CD4-positive, alpha-beta T cell (primary cell): ENCODE data around the gene NEK2. TPM values are rescaled to one million over a fixed set of nuclear protein-coding genes. Genes with fewer than 3 reads are reported as not detected.
"Not testable (repeated sequence)": the region's sequence is repeated elsewhere in the genome, so short reads cannot be mapped to it uniquely, and the experiment has no call there.

Experiments
- ATAC-seq: fragments of 200-7000 bp; cut with Tn5 transposase; one replicate; pipeline ENCODE4 v1.10.0; 2022; ENCODE audit warnings: mild to moderate bottlenecking; ENCODE audit not compliant: poor library complexity
- CTCF ChIA-PET: fragments of 350-600 bp; sonication (Branson Sonifier 250); formaldehyde crosslinking; loops from one replicate; lab custom pipeline; 2021; ENCODE audit warnings: antibody characterized with exemption, inconsistent platforms; lab: Charles Lee
- POLR2A ChIA-PET: fragments of 350-600 bp; sonication (Branson Sonifier 250); formaldehyde crosslinking; loops from one replicate; lab custom pipeline; 2021; ENCODE audit warnings: antibody characterized with exemption, inconsistent platforms; lab: Charles Lee
- DNase-seq, 14 experiments: peaks; one replicate each; pipeline ENCODE4 v3.0.0-alpha.2; 2013 to 2020; ENCODE audit warnings: mixed read lengths in 2 of 14
- H3K27ac ChIP-seq, 2 donors: one replicate each; pipeline versions ENCODE4 v1.5.1 to v1.7.0; 2013; ENCODE audit warnings: low read length in 2 of 2, low read depth in 1 of 2, mild to moderate bottlenecking in 1 of 2
- H3K27me3 ChIP-seq, 2 experiments: 1 replicate in 1 of 2; 2 replicates in 1 of 2; pipeline versions ENCODE4 v1.6.1 to v1.7.0; 2013; ENCODE audit warnings: low read length in 2 of 2, control low read depth in 1 of 2, mild to moderate bottlenecking in 1 of 2, moderate library complexity in 1 of 2; ENCODE audit not compliant: insufficient read depth in 2 of 2, control insufficient read depth in 1 of 2
- H3K36me3 ChIP-seq: one replicate; pipeline ENCODE4 v1.6.1; 2013; ENCODE audit warnings: low read length, control low read depth; ENCODE audit not compliant: insufficient read depth
- H3K4me1 ChIP-seq: one replicate; pipeline ENCODE4 v1.6.1; 2013; ENCODE audit warnings: low read length, control low read depth; ENCODE audit not compliant: insufficient read depth
- H3K4me3 ChIP-seq: one replicate; pipeline ENCODE4 v1.5.1; 2013; ENCODE audit warnings: mild to moderate bottlenecking, low read length, moderate library complexity
- H3K9me3 ChIP-seq, 2 experiments: 1 replicate in 1 of 2; 2 replicates in 1 of 2; pipeline versions ENCODE4 v1.6.1 to v1.7.0; 2013; ENCODE audit warnings: low read length in 2 of 2, mild to moderate bottlenecking in 2 of 2, control low read depth in 1 of 2, moderate library complexity in 1 of 2; ENCODE audit not compliant: control insufficient read depth in 1 of 2, insufficient read depth in 1 of 2
- H3K27ac Mint-ChIP-seq: one replicate; pipeline ENCODE4 v1.8.0; 2020; ENCODE audit warnings: mixed read lengths
- H3K27me3 Mint-ChIP-seq: one replicate; pipeline ENCODE4 v1.8.0; 2021; ENCODE audit warnings: mixed read lengths
- H3K36me3 Mint-ChIP-seq: one replicate; pipeline ENCODE4 v1.8.0; 2021; ENCODE audit warnings: low read depth, mixed read lengths
- H3K4me1 Mint-ChIP-seq: one replicate; pipeline ENCODE4 v1.8.0; 2021; ENCODE audit warnings: low read depth, mixed read lengths
- H3K4me3 Mint-ChIP-seq: one replicate; pipeline ENCODE4 v1.8.0; 2020; ENCODE audit warnings: mild to moderate bottlenecking, mixed read lengths
- H3K9me3 Mint-ChIP-seq: one replicate; pipeline ENCODE4 v1.8.0; 2020; ENCODE audit warnings: mixed read lengths
- intact Hi-C, 2 experiments: fragments of 100-400 bp; cut with DNase I in 1 of 2; cut with micrococcal nuclease in 1 of 2; formaldehyde crosslinking; loops; one replicate each; pipeline versions ENCODE4 v1.15.1 to v1.9.0; 2023 to 2025; cut with DNase I, micrococcal nuclease
- total RNA-seq, 174 experiments: library from RNA in 2 of 174; stranded (reverse) in 2 of 174; gene quantifications; one replicate each; pipeline ENCODE4 v1.2.3 and lab custom pipeline; 2021 to 2026
- TF ChIP-seq, protein P1 (sequence below): fragments of 200-600 bp; IDR thresholded peaks from one replicate; pipeline ENCODE4 v1.8.0; 2022; ENCODE audit warnings: antibody characterized with exemption, mild to moderate bottlenecking

NEK2 gene
- total RNA-seq, 2 experiments from 2014 or later, result not detected

DNA sequence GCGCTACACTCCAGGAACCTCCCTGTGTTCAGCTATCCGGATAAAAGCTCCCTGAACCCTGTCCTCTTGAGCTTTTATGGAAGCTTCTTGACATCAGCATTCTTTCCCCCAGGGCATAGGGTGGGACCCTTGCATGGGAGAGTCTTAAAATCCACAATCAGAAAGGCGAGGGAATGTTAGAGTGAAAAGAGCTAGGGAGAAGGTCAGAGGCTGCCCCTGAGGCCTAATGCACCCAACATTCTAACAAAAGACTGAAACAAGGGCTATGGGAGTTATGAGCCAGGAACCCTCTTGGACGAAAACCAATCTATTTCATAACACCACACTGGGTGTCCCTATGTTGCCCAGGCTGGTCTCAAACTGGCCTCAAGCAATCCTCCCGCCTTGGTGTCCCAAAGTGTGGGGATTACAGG is 36.7 kb downstream of the NEK2 start:
- H3K4me3 ChIP-seq, result no peak overlapping the region
- peaks cover 6% of the 10 kb centered on the region for H3K4me1 ChIP-seq
- CTCF ChIA-PET, result no interaction called here
- H3K9me3 ChIP-seq, result no peaks in the 10 kb centered on the region
- H3K36me3 Mint-ChIP-seq, result no peaks in the 10 kb centered on the region
- DNase-seq, result no peak
- no peaks in the 10 kb centered on the region for H3K9me3 Mint-ChIP-seq
- no peak for ATAC-seq
- intact Hi-C loops, result no loop called here
- no peak overlapping the region for H3K27ac ChIP-seq
- no peaks in the 10 kb centered on the region for H3K36me3 ChIP-seq
- no peaks in the 10 kb centered on the region for H3K27me3 ChIP-seq
- H3K4me3 Mint-ChIP-seq, result no peak overlapping the region
- TF ChIP-seq, protein P1, sequence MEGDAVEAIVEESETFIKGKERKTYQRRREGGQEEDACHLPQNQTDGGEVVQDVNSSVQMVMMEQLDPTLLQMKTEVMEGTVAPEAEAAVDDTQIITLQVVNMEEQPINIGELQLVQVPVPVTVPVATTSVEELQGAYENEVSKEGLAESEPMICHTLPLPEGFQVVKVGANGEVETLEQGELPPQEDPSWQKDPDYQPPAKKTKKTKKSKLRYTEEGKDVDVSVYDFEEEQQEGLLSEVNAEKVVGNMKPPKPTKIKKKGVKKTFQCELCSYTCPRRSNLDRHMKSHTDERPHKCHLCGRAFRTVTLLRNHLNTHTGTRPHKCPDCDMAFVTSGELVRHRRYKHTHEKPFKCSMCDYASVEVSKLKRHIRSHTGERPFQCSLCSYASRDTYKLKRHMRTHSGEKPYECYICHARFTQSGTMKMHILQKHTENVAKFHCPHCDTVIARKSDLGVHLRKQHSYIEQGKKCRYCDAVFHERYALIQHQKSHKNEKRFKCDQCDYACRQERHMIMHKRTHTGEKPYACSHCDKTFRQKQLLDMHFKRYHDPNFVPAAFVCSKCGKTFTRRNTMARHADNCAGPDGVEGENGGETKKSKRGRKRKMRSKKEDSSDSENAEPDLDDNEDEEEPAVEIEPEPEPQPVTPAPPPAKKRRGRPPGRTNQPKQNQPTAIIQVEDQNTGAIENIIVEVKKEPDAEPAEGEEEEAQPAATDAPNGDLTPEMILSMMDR, result no peak
- POLR2A ChIA-PET, result no interaction called here
- no peaks in the 10 kb centered on the region for H3K27me3 Mint-ChIP-seq
- H3K4me1 Mint-ChIP-seq, result peaks cover 9% of the 10 kb centered on the region
- H3K27ac Mint-ChIP-seq, result no peak overlapping the region

DNA sequence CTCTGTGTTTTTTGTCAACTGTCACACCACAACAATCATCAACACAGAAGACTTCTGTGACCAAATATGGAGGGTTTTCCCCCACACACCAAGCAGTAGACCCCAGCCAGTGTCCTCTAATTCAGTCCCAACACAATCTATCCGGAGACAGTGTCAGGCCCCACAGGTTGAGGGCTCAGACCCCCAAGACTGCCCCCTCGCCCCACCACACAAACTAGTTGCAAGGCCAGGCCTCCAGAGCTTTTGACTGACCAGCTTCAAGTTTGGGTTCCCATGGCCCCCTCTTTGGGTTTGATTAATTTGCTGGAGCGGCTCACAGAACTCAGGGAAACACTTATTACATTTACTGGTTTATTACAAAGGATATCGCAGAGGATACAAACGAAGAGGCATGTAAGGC is 37.2 kb downstream of the NEK2 start:
- intact Hi-C loops, result no loop called here
- ChIA-PET POLR2A (no interaction called here), CTCF (no interaction called here)
- Mint-ChIP-seq H3K4me3 (no peak overlapping the region), H3K27me3 (no peaks in the 10 kb centered on the region), H3K27ac (no peak overlapping the region), H3K9me3 (no peaks in the 10 kb centered on the region), H3K36me3 (no peaks in the 10 kb centered on the region), H3K4me1 (peaks cover 5% of the 10 kb centered on the region)
- ATAC-seq, result no peak
- Histone ChIP-seq H3K4me1 (peaks cover 1% of the 10 kb centered on the region), H3K27ac (no peak overlapping the region), H3K9me3 (no peaks in the 10 kb centered on the region), H3K27me3 (no peaks in the 10 kb centered on the region), H3K36me3 (no peaks in the 10 kb centered on the region), H3K4me3 (no peak overlapping the region)
- TF ChIP-seq, protein P1, result no peak
- no peak for DNase-seq

DNA sequence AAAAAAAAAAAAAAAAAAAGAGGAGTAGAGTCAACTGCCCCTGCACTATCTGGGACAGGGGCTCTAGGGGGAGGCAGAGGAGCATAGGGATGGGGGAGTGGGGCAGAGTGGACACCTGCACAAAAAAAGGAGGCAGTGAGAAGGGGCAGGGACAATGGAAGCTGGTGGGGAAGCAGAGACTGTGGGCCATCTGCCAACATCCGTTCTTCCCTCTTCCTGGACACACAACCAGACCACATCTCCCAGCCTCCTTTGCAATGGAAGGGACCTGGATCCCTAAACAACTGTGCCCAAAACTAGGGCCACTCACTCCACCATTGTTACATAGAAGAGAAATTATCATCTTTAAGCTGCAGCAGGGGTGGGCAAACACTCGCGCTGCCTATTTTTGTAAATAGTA is 38.4 kb downstream of the NEK2 start:
- Mint-ChIP-seq H3K4me3 (no peak overlapping the region), H3K36me3 (no peaks in the 10 kb centered on the region), H3K4me1 (no peaks in the 10 kb centered on the region), H3K27me3 (no peaks in the 10 kb centered on the region), H3K9me3 (no peaks in the 10 kb centered on the region), H3K27ac (no peak overlapping the region)
- Histone ChIP-seq H3K4me3 (no peak overlapping the region), H3K27ac (no peak overlapping the region), H3K4me1 (peaks cover 5% of the 10 kb centered on the region), H3K36me3 (no peaks in the 10 kb centered on the region), H3K27me3 (no peaks in the 10 kb centered on the region), H3K9me3 (no peaks in the 10 kb centered on the region)
- TF ChIP-seq, protein P1, result no peak
- no peak for DNase-seq
- ATAC-seq, result no peak
- intact Hi-C loops, result no loop called here
- ChIA-PET POLR2A (no interaction called here), CTCF (no interaction called here)

DNA sequence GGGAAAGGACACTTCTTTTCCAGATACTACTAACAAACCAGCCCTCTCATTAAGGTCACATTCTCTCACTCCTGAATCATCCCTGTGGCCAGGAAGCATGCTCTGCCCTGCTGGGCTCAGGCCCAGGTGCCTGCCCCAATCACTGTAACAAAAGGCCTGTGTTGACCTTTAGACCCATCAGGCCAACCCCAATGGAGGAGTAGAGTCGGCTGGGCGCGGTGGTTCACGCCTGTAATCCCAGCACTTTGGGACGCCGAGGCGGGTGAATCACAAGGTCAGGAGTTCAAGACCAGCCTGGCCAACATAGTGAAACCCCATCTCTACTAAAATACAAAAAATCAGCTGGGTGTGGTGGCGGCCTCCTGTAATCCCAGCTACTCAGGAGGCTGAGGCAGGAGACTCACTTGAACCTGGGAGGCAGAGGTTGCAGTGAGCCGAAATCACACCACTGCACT is 38.8 kb downstream of the NEK2 start:
- H3K9me3 Mint-ChIP-seq, POLR2A ChIA-PET, intact Hi-C loops, H3K4me1 Mint-ChIP-seq, CTCF ChIA-PET, H3K9me3 ChIP-seq, H3K4me1 ChIP-seq, H3K36me3 Mint-ChIP-seq, H3K36me3 ChIP-seq, H3K27me3 ChIP-seq, H3K27me3 Mint-ChIP-seq, H3K27ac ChIP-seq, H3K4me3 ChIP-seq, H3K4me3 Mint-ChIP-seq, H3K27ac Mint-ChIP-seq, DNase-seq, ATAC-seq: not testable (repeated sequence)
